Neural crest cell (in vitro differentiated cells): ENCODE results near the gene PDLIM1. TPM values are rescaled to one million over a fixed set of nuclear protein-coding genes. Genes with fewer than 3 reads are reported as not detected.

Experiments
- DNase-seq: peaks from one replicate; pipeline ENCODE4 v3.0.0; 2021; ENCODE audit warnings: low read depth, mixed read lengths, low spot score
- H3K27ac Mint-ChIP-seq: one replicate; pipeline ENCODE4 v1.8.0; 2021; ENCODE audit warnings: mild to moderate bottlenecking, mixed read lengths; ENCODE audit not compliant: unreplicated experiment
- H3K27me3 Mint-ChIP-seq: 2 replicates; pipeline ENCODE4 v1.8.0; 2021; ENCODE audit warnings: low read depth, mild to moderate bottlenecking, mixed read lengths
- H3K36me3 Mint-ChIP-seq: 2 replicates; pipeline ENCODE4 v1.8.0; 2021; ENCODE audit warnings: low read depth, mild to moderate bottlenecking, mixed read lengths
- H3K4me1 Mint-ChIP-seq: 2 replicates; pipeline ENCODE4 v1.8.0; 2021; ENCODE audit warnings: mixed read lengths
- H3K4me3 Mint-ChIP-seq: one replicate; pipeline ENCODE4 v1.8.0; 2021; ENCODE audit warnings: mild to moderate bottlenecking, mixed read lengths
- H3K9me3 Mint-ChIP-seq: 2 replicates; pipeline ENCODE4 v1.8.0; 2021; ENCODE audit warnings: mixed read lengths
- total RNA-seq: library from RNA; stranded (reverse); gene quantifications from 2 replicates; pipeline ENCODE4 v1.2.1, GENCODE V29; 2021
- TF ChIP-seq, protein P1 (sequence below): fragments of 200-600 bp; sonication (generic); conservative IDR thresholded peaks from 2 replicates; pipeline ENCODE4 v1.5.0; 2021; ENCODE audit warnings: antibody characterized with exemption, mild to moderate bottlenecking

The PDLIM1 gene
- total RNA-seq, 1 donor from 2014 or later, result 20.9 TPM

GRCh38 chr10:95306318-95306650 lies 15.5 kb upstream of the PDLIM1 start:
- Mint-ChIP-seq H3K27ac (no peak overlapping the region), H3K36me3 (no peaks in the 10 kb centered on the region), H3K9me3 (no peaks in the 10 kb centered on the region), H3K4me3 (no peak overlapping the region), H3K27me3 (no peaks in the 10 kb centered on the region), H3K4me1 (no peaks in the 10 kb centered on the region)
- TF ChIP-seq, protein P1, sequence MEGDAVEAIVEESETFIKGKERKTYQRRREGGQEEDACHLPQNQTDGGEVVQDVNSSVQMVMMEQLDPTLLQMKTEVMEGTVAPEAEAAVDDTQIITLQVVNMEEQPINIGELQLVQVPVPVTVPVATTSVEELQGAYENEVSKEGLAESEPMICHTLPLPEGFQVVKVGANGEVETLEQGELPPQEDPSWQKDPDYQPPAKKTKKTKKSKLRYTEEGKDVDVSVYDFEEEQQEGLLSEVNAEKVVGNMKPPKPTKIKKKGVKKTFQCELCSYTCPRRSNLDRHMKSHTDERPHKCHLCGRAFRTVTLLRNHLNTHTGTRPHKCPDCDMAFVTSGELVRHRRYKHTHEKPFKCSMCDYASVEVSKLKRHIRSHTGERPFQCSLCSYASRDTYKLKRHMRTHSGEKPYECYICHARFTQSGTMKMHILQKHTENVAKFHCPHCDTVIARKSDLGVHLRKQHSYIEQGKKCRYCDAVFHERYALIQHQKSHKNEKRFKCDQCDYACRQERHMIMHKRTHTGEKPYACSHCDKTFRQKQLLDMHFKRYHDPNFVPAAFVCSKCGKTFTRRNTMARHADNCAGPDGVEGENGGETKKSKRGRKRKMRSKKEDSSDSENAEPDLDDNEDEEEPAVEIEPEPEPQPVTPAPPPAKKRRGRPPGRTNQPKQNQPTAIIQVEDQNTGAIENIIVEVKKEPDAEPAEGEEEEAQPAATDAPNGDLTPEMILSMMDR, result no peak
- DNase-seq, result no peak

- Mint-ChIP-seq H3K27me3 (no peaks in the 10 kb centered on the region), H3K36me3 (no peaks in the 10 kb centered on the region), H3K4me3 (no peak overlapping the region), H3K9me3 (no peaks in the 10 kb centered on the region), H3K27ac (peak overlapping the region; percentile 21), H3K4me1 (no peaks in the 10 kb centered on the region)
- no peak for DNase-seq
- TF ChIP-seq, protein P1, result no peak
Measured at GRCh38 chr10:95305606-95306317, 15.0 kb upstream of the PDLIM1 start.

DNA sequence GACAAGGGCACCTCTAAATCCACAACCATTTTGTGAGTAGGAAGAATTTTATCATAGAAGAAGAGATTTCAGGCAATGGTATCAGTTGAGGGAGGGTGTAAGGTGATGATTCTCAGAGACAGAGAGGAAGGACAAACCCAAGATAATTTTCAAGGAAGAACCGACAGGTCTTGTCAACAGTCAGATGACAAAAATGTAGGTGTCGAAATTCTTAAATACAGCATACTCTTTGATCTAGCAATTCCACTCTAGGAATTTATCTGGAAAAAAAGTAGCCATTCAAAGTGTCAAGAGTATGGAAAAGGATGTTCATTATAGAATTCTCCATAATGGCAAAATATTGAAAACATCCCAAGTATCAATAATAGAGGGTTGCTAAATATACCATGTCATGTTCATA lies 14.2 kb upstream of the PDLIM1 start:
- TF ChIP-seq, protein P1, result no peak

GRCh38 chr10:95304463-95304862 lies 13.7 kb upstream of the PDLIM1 start:
- Mint-ChIP-seq H3K36me3 (no peaks in the 10 kb centered on the region), H3K4me1 (no peaks in the 10 kb centered on the region), H3K27me3 (no peaks in the 10 kb centered on the region), H3K4me3 (no peak overlapping the region), H3K27ac (no peak overlapping the region), H3K9me3 (no peaks in the 10 kb centered on the region)
- TF ChIP-seq, protein P1, result no peak
- DNase-seq, result no peak

More for the DNA sequence above, 14.2 kb upstream of the PDLIM1 start:
- H3K27ac Mint-ChIP-seq, result no peak overlapping the region
- no peaks in the 10 kb centered on the region for H3K9me3 Mint-ChIP-seq
- no peaks in the 10 kb centered on the region for H3K27me3 Mint-ChIP-seq
- H3K4me3 Mint-ChIP-seq, result no peak overlapping the region
- no peaks in the 10 kb centered on the region for H3K4me1 Mint-ChIP-seq
- H3K36me3 Mint-ChIP-seq, result no peaks in the 10 kb centered on the region
- DNase-seq, result no peak

DNA sequence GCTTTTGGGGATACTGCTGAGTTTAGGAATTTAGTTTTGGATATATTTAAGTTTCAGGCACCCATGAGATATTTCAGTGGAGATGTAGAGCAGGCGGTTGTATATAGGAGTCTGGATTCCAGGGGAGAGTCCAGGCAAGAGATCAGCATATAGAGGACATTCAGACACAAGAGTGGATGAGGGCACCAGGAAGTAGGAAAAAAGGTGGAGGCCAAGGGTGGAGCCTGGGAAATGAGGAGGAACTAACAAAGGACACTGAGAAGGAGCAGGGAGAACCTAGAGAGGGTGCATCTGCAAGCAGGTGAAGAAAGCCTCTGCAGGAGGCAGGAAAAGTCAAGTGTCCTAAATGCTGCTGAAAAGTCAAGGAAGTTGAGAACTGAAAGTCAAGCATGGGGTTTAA lies 13.1 kb upstream of the PDLIM1 start:
- Mint-ChIP-seq H3K4me3 (no peak overlapping the region), H3K27ac (no peak overlapping the region), H3K4me1 (no peaks in the 10 kb centered on the region), H3K27me3 (no peaks in the 10 kb centered on the region), H3K36me3 (no peaks in the 10 kb centered on the region), H3K9me3 (no peaks in the 10 kb centered on the region)
- no peak for DNase-seq
- TF ChIP-seq, protein P1, result no peak
